Measurements from ENCODE around the gene MREG. TPM values are rescaled to one million over a fixed set of nuclear protein-coding genes. Genes with fewer than 3 reads are reported as not detected.
A peak's percentile ranks its signal among the peaks of the same experiment; 100 is the strongest.

The MREG gene
- total RNA-seq = 0.22 TPM
- long read RNA-seq = 0 reads

DNA sequence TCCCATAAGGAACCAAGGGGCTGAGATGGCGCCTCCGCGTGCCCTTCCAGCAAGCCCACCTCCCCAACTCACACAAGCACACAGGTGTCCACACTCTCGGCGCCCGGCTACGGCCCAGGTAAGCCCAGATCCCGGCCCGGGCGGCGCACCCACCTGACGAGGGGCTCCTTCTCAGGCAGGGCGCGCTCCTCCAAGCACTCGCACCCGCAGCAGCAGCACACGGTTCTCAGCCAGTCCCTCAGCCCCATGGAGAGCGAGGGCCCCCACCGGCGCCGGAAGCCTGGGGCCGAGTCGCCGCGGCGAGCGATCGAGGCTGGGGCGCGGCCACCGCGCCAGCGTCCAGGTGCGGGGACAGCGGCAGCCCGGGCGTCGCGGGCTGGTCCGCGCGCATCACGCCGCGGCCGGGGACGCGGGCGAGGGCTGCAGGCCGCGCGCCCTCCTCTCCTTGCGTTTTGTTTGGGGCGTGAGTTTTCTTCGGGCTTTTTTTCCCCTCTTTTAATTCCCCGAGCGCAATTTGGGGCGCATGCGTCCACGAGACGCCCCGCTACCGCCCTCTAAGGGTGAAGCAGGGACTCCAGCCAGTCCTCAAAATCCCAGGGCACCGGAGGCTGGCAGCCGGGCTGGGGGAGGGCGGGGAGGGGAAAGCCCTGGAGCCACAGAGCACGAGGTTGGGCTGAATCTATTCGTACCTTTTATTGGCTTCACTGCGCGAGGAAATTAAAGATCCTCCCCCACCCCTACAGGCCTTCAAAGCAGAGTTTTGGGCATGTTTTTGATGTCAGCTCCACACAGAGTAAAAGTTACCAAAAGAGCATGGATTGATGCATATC is at the start of gene MREG:
Gene MREG (minus strand): TSS at position 472 of the 830 bp plus-strand sequence. CDS start 224 bp downstream, at position 248.
- Histone ChIP-seq H3K4me3 (peak within 1 kb of the TSS; percentile 74), H3K27ac (replicated peaks) (no peak within 1 kb of the TSS)
- intact Hi-C loops (cut with micrococcal nuclease) = no loop called here

GRCh38 chr2:216059233-216059834 is 46.0 kb upstream of the MREG start:
- peaks cover 13% of the 10 kb centered on the region for H3K36me3 ChIP-seq
- no peaks in the 10 kb centered on the region for H3K9me3 ChIP-seq (replicated peaks)
- intact Hi-C loops (cut with micrococcal nuclease) = no loop called here
- no peak overlapping the region for H3K4me3 ChIP-seq
- no peaks in the 10 kb centered on the region for H3K4me1 ChIP-seq
- DNase-seq = no peak
- H3K27me3 ChIP-seq (ENCODE audit: low read depth) = no peaks in the 10 kb centered on the region
- no peak for TF ChIP-seq CTCF (IDR thresholded peaks at IDR 0.05; ENCODE audit: borderline replicate concordance)
- no peak overlapping the region for H3K27ac ChIP-seq (replicated peaks)

More for the DNA sequence above, at the start of gene MREG:
- Histone ChIP-seq H3K4me1 (peaks cover 15% of the 10 kb centered on the region), H3K9me3 (replicated peaks) (no peaks in the 10 kb centered on the region), H3K27me3 (ENCODE audit: low read depth) (no peaks in the 10 kb centered on the region), H3K36me3 (no peaks in the 10 kb centered on the region)
- DNase-seq = peak; percentile 58
- TF ChIP-seq CTCF (IDR thresholded peaks at IDR 0.05; ENCODE audit: borderline replicate concordance) = peak; percentile 76

- DNase-seq = no peak
- TF ChIP-seq CTCF (IDR thresholded peaks at IDR 0.05; ENCODE audit: borderline replicate concordance) = no peak
- Histone ChIP-seq H3K36me3 (peaks cover 9% of the 10 kb centered on the region), H3K27ac (replicated peaks) (no peak overlapping the region), H3K9me3 (replicated peaks) (peaks cover under 1% of the 10 kb centered on the region), H3K4me1 (no peaks in the 10 kb centered on the region), H3K27me3 (ENCODE audit: low read depth) (no peaks in the 10 kb centered on the region), H3K4me3 (no peak overlapping the region)
- intact Hi-C loops (cut with micrococcal nuclease) = no loop called here
Measured at GRCh38 chr2:216057688-216058193, 44.4 kb upstream of the MREG start.

- Histone ChIP-seq H3K9me3 (replicated peaks) (peaks cover 6% of the 10 kb centered on the region), H3K27me3 (ENCODE audit: low read depth) (no peaks in the 10 kb centered on the region), H3K36me3 (peaks cover 9% of the 10 kb centered on the region), H3K4me3 (no peak overlapping the region), H3K4me1 (no peaks in the 10 kb centered on the region), H3K27ac (replicated peaks) (no peak overlapping the region)
- no peak for TF ChIP-seq CTCF (IDR thresholded peaks at IDR 0.05; ENCODE audit: borderline replicate concordance)
- intact Hi-C loops (cut with micrococcal nuclease) = no loop called here
- no peak for DNase-seq
Measured at GRCh38 chr2:216056739-216057138, 43.4 kb upstream of the MREG start.

- Histone ChIP-seq H3K9me3 (replicated peaks) (peaks cover 6% of the 10 kb centered on the region), H3K4me1 (no peaks in the 10 kb centered on the region), H3K27ac (replicated peaks) (no peak overlapping the region), H3K27me3 (ENCODE audit: low read depth) (no peaks in the 10 kb centered on the region), H3K4me3 (no peak overlapping the region), H3K36me3 (peaks cover 10% of the 10 kb centered on the region)
- TF ChIP-seq CTCF (IDR thresholded peaks at IDR 0.05; ENCODE audit: borderline replicate concordance) = no peak
- intact Hi-C loops (cut with micrococcal nuclease) = no loop called here
- no peak for DNase-seq
Measured at GRCh38 chr2:216055680-216056079, 42.3 kb upstream of the MREG start.

Data from left ventricle myocardium inferior (tissue), 1 donor.